ENCODE measurements around the gene HS2ST1. TPM values are rescaled to one million over a fixed set of nuclear protein-coding genes. Genes with fewer than 3 reads are reported as not detected.

HS2ST1 gene
- total and polyA plus RNA-seq, 2 donors (not counting 1 experiment from before 2014, with no cell fraction given) = 19.2 to 22.5 TPM

DNA sequence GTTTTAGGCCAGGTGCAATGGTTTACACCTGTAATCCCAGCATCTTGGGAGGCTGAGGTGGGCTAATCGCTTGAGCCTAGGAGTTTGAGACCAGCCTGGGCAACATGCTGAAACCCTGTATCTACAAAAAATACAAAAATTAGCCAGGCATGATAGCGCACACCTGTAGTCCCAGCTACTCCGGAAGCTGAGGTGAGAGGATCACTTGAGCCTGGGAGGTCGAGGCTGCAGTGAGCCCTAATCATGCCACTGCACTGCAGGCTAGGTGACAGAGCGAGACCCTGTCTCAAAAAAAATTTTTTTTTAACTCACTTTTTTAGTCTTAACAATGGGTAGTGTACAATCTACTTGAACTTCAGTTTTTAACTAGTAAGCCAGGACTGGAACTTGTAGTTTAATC lies 137.5 kb downstream of the HS2ST1 start:
- H3K9ac ChIP-seq (ENCODE audit: insufficient read depth, low read length) = no peak overlapping the region
- no peak overlapping the region for H3K4me2 ChIP-seq (ENCODE audit: extremely low read depth, insufficient read depth, low read length)
- no peaks in the 10 kb centered on the region for H3K4me1 ChIP-seq (ENCODE audit: control insufficient read depth, extremely low read depth, insufficient read depth, low read length)
- no peaks in the 10 kb centered on the region for H3K9me3 ChIP-seq (ENCODE audit: control insufficient read depth, insufficient read depth, low read depth, low read length)
- H3K4me3 ChIP-seq (replicated peaks in 1 of 4; ENCODE audit: control extremely low read depth in 1 of 4, insufficient read depth in 1 of 4, low read depth in 3 of 4, low read length in 4 of 4) = no peak overlapping the region
- H3K36me3 ChIP-seq (ENCODE audit: control insufficient read depth, insufficient read depth, low read length) = no peaks in the 10 kb centered on the region
- no peak overlapping the region for H2AFZ ChIP-seq (ENCODE audit: low read length)
- H3K27ac ChIP-seq (ENCODE audit: insufficient read depth, low read length) = no peak overlapping the region
- H3K27me3 ChIP-seq (ENCODE audit: control insufficient read depth, insufficient read depth, low read length) = no peaks in the 10 kb centered on the region
- no peaks in the 10 kb centered on the region for H3K79me2 ChIP-seq (ENCODE audit: control insufficient read depth, insufficient read depth, low read length)
- DNase-seq (ENCODE audit: low read depth in 2 of 2) = no peak
- TF ChIP-seq, protein P1, sequence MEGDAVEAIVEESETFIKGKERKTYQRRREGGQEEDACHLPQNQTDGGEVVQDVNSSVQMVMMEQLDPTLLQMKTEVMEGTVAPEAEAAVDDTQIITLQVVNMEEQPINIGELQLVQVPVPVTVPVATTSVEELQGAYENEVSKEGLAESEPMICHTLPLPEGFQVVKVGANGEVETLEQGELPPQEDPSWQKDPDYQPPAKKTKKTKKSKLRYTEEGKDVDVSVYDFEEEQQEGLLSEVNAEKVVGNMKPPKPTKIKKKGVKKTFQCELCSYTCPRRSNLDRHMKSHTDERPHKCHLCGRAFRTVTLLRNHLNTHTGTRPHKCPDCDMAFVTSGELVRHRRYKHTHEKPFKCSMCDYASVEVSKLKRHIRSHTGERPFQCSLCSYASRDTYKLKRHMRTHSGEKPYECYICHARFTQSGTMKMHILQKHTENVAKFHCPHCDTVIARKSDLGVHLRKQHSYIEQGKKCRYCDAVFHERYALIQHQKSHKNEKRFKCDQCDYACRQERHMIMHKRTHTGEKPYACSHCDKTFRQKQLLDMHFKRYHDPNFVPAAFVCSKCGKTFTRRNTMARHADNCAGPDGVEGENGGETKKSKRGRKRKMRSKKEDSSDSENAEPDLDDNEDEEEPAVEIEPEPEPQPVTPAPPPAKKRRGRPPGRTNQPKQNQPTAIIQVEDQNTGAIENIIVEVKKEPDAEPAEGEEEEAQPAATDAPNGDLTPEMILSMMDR (conservative IDR thresholded peaks at IDR 0.05 in 1 of 2, IDR thresholded peaks at IDR 0.05 in 1 of 2; ENCODE audit: low read depth in 1 of 2, low read length in 2 of 2) = no peak
- TF ChIP-seq EZH2 (IDR thresholded peaks at IDR 0.05; ENCODE audit: low read length, missing control alignments) = no peak
- H4K20me1 ChIP-seq (ENCODE audit: control insufficient read depth, extremely low read depth, insufficient read depth, low read length) = no peaks in the 10 kb centered on the region

DNA sequence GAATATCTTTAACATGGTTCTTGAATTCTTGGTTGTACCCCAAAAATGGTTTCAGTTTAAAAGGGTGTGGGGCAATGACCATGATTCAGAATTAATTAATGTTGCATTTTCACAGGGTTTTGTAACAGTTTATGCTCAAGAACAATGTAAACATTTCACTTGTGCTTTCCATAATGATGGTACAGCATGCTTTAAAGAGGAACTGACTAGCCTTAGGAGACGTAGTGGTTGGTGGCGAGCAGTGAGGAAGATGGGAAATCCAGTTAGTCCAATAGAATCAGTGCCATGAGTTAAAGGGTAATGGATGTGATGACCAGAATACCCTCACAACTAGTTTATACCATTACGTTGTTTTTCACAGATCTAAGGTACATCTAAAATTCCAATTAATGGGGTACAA lies 138.0 kb downstream of the HS2ST1 start:
- Histone ChIP-seq H3K36me3 (ENCODE audit: control insufficient read depth, insufficient read depth, low read length) (no peaks in the 10 kb centered on the region), H3K4me3 (replicated peaks in 1 of 4; ENCODE audit: control extremely low read depth in 1 of 4, insufficient read depth in 1 of 4, low read depth in 3 of 4, low read length in 4 of 4) (no peak overlapping the region), H3K4me1 (ENCODE audit: control insufficient read depth, extremely low read depth, insufficient read depth, low read length) (no peaks in the 10 kb centered on the region), H3K9me3 (ENCODE audit: control insufficient read depth, insufficient read depth, low read depth, low read length) (no peaks in the 10 kb centered on the region), H2AFZ (ENCODE audit: low read length) (no peak overlapping the region), H3K27ac (ENCODE audit: insufficient read depth, low read length) (no peak overlapping the region), H3K9ac (ENCODE audit: insufficient read depth, low read length) (no peak overlapping the region), H3K4me2 (ENCODE audit: extremely low read depth, insufficient read depth, low read length) (no peak overlapping the region), H4K20me1 (ENCODE audit: control insufficient read depth, extremely low read depth, insufficient read depth, low read length) (no peaks in the 10 kb centered on the region), H3K27me3 (ENCODE audit: control insufficient read depth, insufficient read depth, low read length) (no peaks in the 10 kb centered on the region), H3K79me2 (ENCODE audit: control insufficient read depth, insufficient read depth, low read length) (no peaks in the 10 kb centered on the region)
- TF ChIP-seq, protein P1 (conservative IDR thresholded peaks at IDR 0.05 in 1 of 2, IDR thresholded peaks at IDR 0.05 in 1 of 2; ENCODE audit: low read depth in 1 of 2, low read length in 2 of 2) = no peak
- TF ChIP-seq EZH2 (IDR thresholded peaks at IDR 0.05; ENCODE audit: low read length, missing control alignments) = no peak
- no peak for DNase-seq (ENCODE audit: low read depth in 2 of 2)

DNA sequence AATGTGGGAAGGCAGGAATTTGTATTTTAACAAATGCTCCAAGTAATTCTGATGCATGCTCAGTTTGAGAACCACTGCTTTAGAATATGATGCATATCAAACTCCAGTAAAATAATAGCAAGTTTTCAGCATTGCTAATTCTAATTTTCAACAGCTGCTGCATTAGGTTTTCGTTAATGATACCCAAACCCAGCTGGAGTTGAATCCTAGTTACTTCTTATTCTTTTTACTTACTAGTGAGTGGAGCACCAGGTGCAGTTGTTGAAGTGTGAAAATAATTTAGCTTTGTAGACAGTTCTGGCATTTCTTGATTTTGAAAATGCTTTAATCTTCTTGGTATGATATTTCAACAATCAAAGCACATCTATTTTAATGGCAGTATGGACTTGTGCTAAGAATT lies 138.5 kb downstream of the HS2ST1 start:
- Histone ChIP-seq H3K4me1 (ENCODE audit: control insufficient read depth, extremely low read depth, insufficient read depth, low read length) (no peaks in the 10 kb centered on the region), H3K36me3 (ENCODE audit: control insufficient read depth, insufficient read depth, low read length) (no peaks in the 10 kb centered on the region), H3K27ac (ENCODE audit: insufficient read depth, low read length) (no peak overlapping the region), H2AFZ (ENCODE audit: low read length) (no peak overlapping the region), H3K9me3 (ENCODE audit: control insufficient read depth, insufficient read depth, low read depth, low read length) (no peaks in the 10 kb centered on the region), H3K27me3 (ENCODE audit: control insufficient read depth, insufficient read depth, low read length) (no peaks in the 10 kb centered on the region), H3K9ac (ENCODE audit: insufficient read depth, low read length) (no peak overlapping the region), H3K4me3 (replicated peaks in 1 of 4; ENCODE audit: control extremely low read depth in 1 of 4, insufficient read depth in 1 of 4, low read depth in 3 of 4, low read length in 4 of 4) (no peak overlapping the region), H3K4me2 (ENCODE audit: extremely low read depth, insufficient read depth, low read length) (no peak overlapping the region), H3K79me2 (ENCODE audit: control insufficient read depth, insufficient read depth, low read length) (no peaks in the 10 kb centered on the region), H4K20me1 (ENCODE audit: control insufficient read depth, extremely low read depth, insufficient read depth, low read length) (no peaks in the 10 kb centered on the region)
- DNase-seq (ENCODE audit: low read depth in 2 of 2) = no peak
- TF ChIP-seq, protein P1 (conservative IDR thresholded peaks at IDR 0.05 in 1 of 2, IDR thresholded peaks at IDR 0.05 in 1 of 2; ENCODE audit: low read depth in 1 of 2, low read length in 2 of 2) = no peak
- TF ChIP-seq EZH2 (IDR thresholded peaks at IDR 0.05; ENCODE audit: low read length, missing control alignments) = no peak
